ENCODE results near the gene PTPRM. TPM values are rescaled to one million over a fixed set of nuclear protein-coding genes. Genes with fewer than 3 reads are reported as not detected.

The PTPRM gene
- total RNA-seq, 1 experiment from 2014 or later, result 45.6 TPM

GRCh38 chr18:7609617-7610016 is 42.5 kb downstream of the PTPRM start:
- peaks cover 58% of the 10 kb centered on the region for H3K79me2 ChIP-seq (ENCODE audit: low read length)
- intact Hi-C loops (cut with micrococcal nuclease), result no loop called here

GRCh38 chr18:7614042-7614441 is 46.9 kb downstream of the PTPRM start:
- Histone ChIP-seq H3F3A (ENCODE audit: low read length, unreplicated experiment) (no peaks in the 10 kb centered on the region), H3K27ac (ENCODE audit: low read length) (no peak overlapping the region), H3K36me3 (ENCODE audit: low read depth, low read length) (no peaks in the 10 kb centered on the region), H3K9ac (ENCODE audit: low read length) (no peak overlapping the region), H3K4me2 (ENCODE audit: low read length) (no peak overlapping the region), H3K79me2 (ENCODE audit: low read length) (peaks cover 56% of the 10 kb centered on the region), H3K4me1 (ENCODE audit: insufficient read depth, low read length) (no peaks in the 10 kb centered on the region), H3K9me2 (replicated peaks; ENCODE audit: low read length) (no peaks in the 10 kb centered on the region), H2AFZ (ENCODE audit: low read length) (no peak overlapping the region), H3K27me3 (ENCODE audit: low read length) (no peaks in the 10 kb centered on the region), H3K9me3 (ENCODE audit: low read length) (no peaks in the 10 kb centered on the region), H4K20me1 (ENCODE audit: low read length) (no peaks in the 10 kb centered on the region), H3K4me3 (ENCODE audit: low read length) (no peak overlapping the region)
- no TSS peak for BruUV-seq (replicated peaks)
- no peak for TF ChIP-seq CTCF (conservative IDR thresholded peaks at IDR 0.05; ENCODE audit: low read depth, low read length)
- TF ChIP-seq EZH2 (IDR thresholded peaks at IDR 0.05; ENCODE audit: low read length, unreplicated experiment), result no peak
- TF ChIP-seq EZH2phosphoT487 (IDR thresholded peaks at IDR 0.05; ENCODE audit: borderline replicate concordance, low read length), result no peak
- ChIA-PET CTCF (no interaction called here), POLR2A (ENCODE audit: unreplicated experiment) (no interaction called here)
- DNase-seq, result no peak
- no peak for ATAC-seq
- intact Hi-C loops (cut with micrococcal nuclease), result no loop called here

More at GRCh38 chr18:7609617-7610016, 42.5 kb downstream of the PTPRM start:
- H3K4me2 ChIP-seq (ENCODE audit: low read length), result no peak overlapping the region
- H4K20me1 ChIP-seq (ENCODE audit: low read length), result no peaks in the 10 kb centered on the region
- no peak overlapping the region for H3K9ac ChIP-seq (ENCODE audit: low read length)
- ChIA-PET POLR2A (ENCODE audit: unreplicated experiment) (no interaction called here), CTCF (no interaction called here)
- H3K9me3 ChIP-seq (ENCODE audit: low read length), result no peaks in the 10 kb centered on the region
- H3K4me3 ChIP-seq (ENCODE audit: low read length), result no peak overlapping the region
- H2AFZ ChIP-seq (ENCODE audit: low read length), result no peak overlapping the region
- no peaks in the 10 kb centered on the region for H3F3A ChIP-seq (ENCODE audit: low read length, unreplicated experiment)
- no peaks in the 10 kb centered on the region for H3K4me1 ChIP-seq (ENCODE audit: insufficient read depth, low read length)
- ATAC-seq, result no peak
- no peak for DNase-seq
- H3K36me3 ChIP-seq (ENCODE audit: low read depth, low read length), result no peaks in the 10 kb centered on the region
- no TSS peak for BruUV-seq (replicated peaks)
- no peak overlapping the region for H3K27ac ChIP-seq (ENCODE audit: low read length)
- no peaks in the 10 kb centered on the region for H3K9me2 ChIP-seq (replicated peaks; ENCODE audit: low read length)
- H3K27me3 ChIP-seq (ENCODE audit: low read length), result no peaks in the 10 kb centered on the region
- TF ChIP-seq CTCF (conservative IDR thresholded peaks at IDR 0.05; ENCODE audit: low read depth, low read length), result no peak
- no peak for TF ChIP-seq EZH2 (IDR thresholded peaks at IDR 0.05; ENCODE audit: low read length, unreplicated experiment)
- no peak for TF ChIP-seq EZH2phosphoT487 (IDR thresholded peaks at IDR 0.05; ENCODE audit: borderline replicate concordance, low read length)

- H2AFZ ChIP-seq (ENCODE audit: low read length), result no peak overlapping the region
- H3K36me3 ChIP-seq (ENCODE audit: low read depth, low read length), result no peaks in the 10 kb centered on the region
- H3K4me2 ChIP-seq (ENCODE audit: low read length), result no peak overlapping the region
- TF ChIP-seq CTCF (conservative IDR thresholded peaks at IDR 0.05; ENCODE audit: low read depth, low read length) (no peak), EZH2phosphoT487 (IDR thresholded peaks at IDR 0.05; ENCODE audit: borderline replicate concordance, low read length) (no peak), EZH2 (IDR thresholded peaks at IDR 0.05; ENCODE audit: low read length, unreplicated experiment) (no peak)
- H4K20me1 ChIP-seq (ENCODE audit: low read length), result no peaks in the 10 kb centered on the region
- H3K4me3 ChIP-seq (ENCODE audit: low read length), result no peak overlapping the region
- no peak for ATAC-seq
- H3K27ac ChIP-seq (ENCODE audit: low read length), result no peak overlapping the region
- H3K9ac ChIP-seq (ENCODE audit: low read length), result no peak overlapping the region
- H3K4me1 ChIP-seq (ENCODE audit: insufficient read depth, low read length), result no peaks in the 10 kb centered on the region
- no peaks in the 10 kb centered on the region for H3K9me3 ChIP-seq (ENCODE audit: low read length)
- H3K9me2 ChIP-seq (replicated peaks; ENCODE audit: low read length), result no peaks in the 10 kb centered on the region
- peaks cover 43% of the 10 kb centered on the region for H3K79me2 ChIP-seq (ENCODE audit: low read length)
- no peaks in the 10 kb centered on the region for H3F3A ChIP-seq (ENCODE audit: low read length, unreplicated experiment)
- ChIA-PET CTCF (no interaction called here), POLR2A (ENCODE audit: unreplicated experiment) (no interaction called here)
- BruUV-seq (replicated peaks), result no TSS peak
- DNase-seq, result no peak
- intact Hi-C loops (cut with micrococcal nuclease), result no loop called here
- no peaks in the 10 kb centered on the region for H3K27me3 ChIP-seq (ENCODE audit: low read length)
Observed at GRCh38 chr18:7615840-7616239, 48.7 kb downstream of the PTPRM start.
